ENCODE measurements around the gene KLF11. TPM values are rescaled to one million over a fixed set of nuclear protein-coding genes. Genes with fewer than 3 reads are reported as not detected.
A peak's percentile ranks its signal among the peaks of the same experiment; 100 is the strongest.

KLF11 gene
- total and polyA plus RNA-seq, 9 donors, result 21.6 to 45.3 (median 31.4) TPM

- WGBS, 3 donors, result 92 to 93% (median 92%) methylated on average over 35 of the region's 35 CpGs
- no peaks in the 10 kb centered on the region for H3K27me3 ChIP-seq
- H3K9me3 ChIP-seq, result no peaks in the 10 kb centered on the region
- no peak overlapping the region for H3K27ac ChIP-seq
- no peaks in the 10 kb centered on the region for H3K36me3 ChIP-seq
- H3K4me1 ChIP-seq (ENCODE audit: insufficient read depth), result peaks cover 8% of the 10 kb centered on the region
- TF ChIP-seq EP300 (IDR thresholded peaks at IDR 0.05) (no peak), POLR2A (IDR thresholded peaks at IDR 0.05) (no peak), CTCF (IDR thresholded peaks at IDR 0.05) (no peak)
- H3K4me3 ChIP-seq, result no peak overlapping the region
- intact Hi-C loops (cut with DNase I), result no loop called here
- DNase-seq, result peak in 2 of 5 donors; percentile 12 to 26
These were observed 27.1 kb upstream of the KLF11 start for GRCh38 chr2:10016001-10016801.

GRCh38 chr2:10016802-10017258, 26.5 kb upstream of the KLF11 start:
- no peaks in the 10 kb centered on the region for H3K9me3 ChIP-seq
- peak in 1 of 5 donors; percentile 10 for DNase-seq
- H3K4me3 ChIP-seq, result no peak overlapping the region
- H3K27me3 ChIP-seq, result no peaks in the 10 kb centered on the region
- H3K27ac ChIP-seq, result no peak overlapping the region
- intact Hi-C loops (cut with DNase I), result no loop called here
- H3K36me3 ChIP-seq, result no peaks in the 10 kb centered on the region
- peaks cover 8% of the 10 kb centered on the region for H3K4me1 ChIP-seq (ENCODE audit: insufficient read depth)
- 83 to 89% (median 89%) methylated on average over 8 of the region's 8 CpGs for WGBS, 3 donors
- no peak for TF ChIP-seq EP300 (IDR thresholded peaks at IDR 0.05)
- TF ChIP-seq POLR2A (IDR thresholded peaks at IDR 0.05), result no peak

GRCh38 chr2:10017313-10017941, 25.9 kb upstream of the KLF11 start:
- Histone ChIP-seq H3K27ac (no peak overlapping the region), H3K36me3 (no peaks in the 10 kb centered on the region), H3K4me1 (ENCODE audit: insufficient read depth) (peaks cover 8% of the 10 kb centered on the region), H3K9me3 (no peaks in the 10 kb centered on the region), H3K27me3 (no peaks in the 10 kb centered on the region), H3K4me3 (no peak overlapping the region)
- WGBS, 3 donors, result 89 to 96% (median 92%) methylated on average over 5 of the region's 5 CpGs
- intact Hi-C loops (cut with DNase I), result no loop called here
- DNase-seq, result no peak
- TF ChIP-seq POLR2A (IDR thresholded peaks at IDR 0.05), result no peak
- no peak for TF ChIP-seq CTCF (IDR thresholded peaks at IDR 0.05)
- no peak for TF ChIP-seq EP300 (IDR thresholded peaks at IDR 0.05)

- no peak for TF ChIP-seq CTCF (IDR thresholded peaks at IDR 0.05)
- TF ChIP-seq POLR2A (IDR thresholded peaks at IDR 0.05), result no peak
- no peak for TF ChIP-seq EP300 (IDR thresholded peaks at IDR 0.05)
- Histone ChIP-seq H3K9me3 (no peaks in the 10 kb centered on the region), H3K27me3 (no peaks in the 10 kb centered on the region), H3K27ac (no peak overlapping the region), H3K36me3 (no peaks in the 10 kb centered on the region), H3K4me3 (no peak overlapping the region), H3K4me1 (ENCODE audit: insufficient read depth) (peaks cover 8% of the 10 kb centered on the region)
- WGBS, 3 donors, result 26 to 42% (median 30%) methylated on average over 8 of the region's 8 CpGs
- DNase-seq, result no peak
- intact Hi-C loops (cut with DNase I), result no loop called here
These were observed 24.2 kb upstream of the KLF11 start for GRCh38 chr2:10019174-10019573.

All from ovary (tissue), 9 donors.